ENCODE data around the gene MEF2B.
"Not testable (repeated sequence)": the region's sequence is repeated elsewhere in the genome, so short reads cannot be mapped to it uniquely, and the experiment has no call there.

The MEF2B gene

GRCh38 chr19:19106056-19106551 is 64.0 kb downstream of the MEF2B start:
- H3K9me3 ChIP-seq (replicated peaks; ENCODE audit: insufficient read depth, low read length), result no peaks in the 10 kb centered on the region
- H3K9ac ChIP-seq (ENCODE audit: low read length), result no peak overlapping the region
- H3K27ac ChIP-seq (ENCODE audit: low read length), result no peak overlapping the region
- DNase-seq, result no peak
- no peaks in the 10 kb centered on the region for H3K9me2 ChIP-seq (replicated peaks; ENCODE audit: insufficient read depth, low read length)
- no peaks in the 10 kb centered on the region for H3K27me3 ChIP-seq (replicated peaks; ENCODE audit: insufficient read depth, low read length)
- no peaks in the 10 kb centered on the region for H3F3A ChIP-seq (ENCODE audit: insufficient read depth, low read length)
- H3K4me1 ChIP-seq (ENCODE audit: low read length), result no peaks in the 10 kb centered on the region
- no peaks in the 10 kb centered on the region for H4K20me1 ChIP-seq (ENCODE audit: insufficient read depth, low read length)
- TF ChIP-seq EZH2 (optimal IDR thresholded peaks at IDR 0.05; ENCODE audit: low read depth, low read length), result no peak
- TF ChIP-seq EZH2phosphoT487 (IDR thresholded peaks at IDR 0.05; ENCODE audit: low read length), result no peak
- TF ChIP-seq CTCF (IDR thresholded peaks at IDR 0.05; ENCODE audit: low read length), result no peak
- no peaks in the 10 kb centered on the region for H3K36me3 ChIP-seq (replicated peaks; ENCODE audit: insufficient read depth, low read length)
- no peak overlapping the region for H2AFZ ChIP-seq (ENCODE audit: low read length)
- no peaks in the 10 kb centered on the region for H3K79me2 ChIP-seq (ENCODE audit: low read length)
- H3K4me3 ChIP-seq (ENCODE audit: low read length), result no peak overlapping the region
- no peak overlapping the region for H3K4me2 ChIP-seq (ENCODE audit: low read depth, low read length)

GRCh38 chr19:19105365-19106055 is 64.6 kb downstream of the MEF2B start:
- H3K79me2 ChIP-seq (ENCODE audit: low read length), result no peaks in the 10 kb centered on the region
- H3K9ac ChIP-seq (ENCODE audit: low read length), result no peak overlapping the region
- DNase-seq, result no peak
- H3K4me1 ChIP-seq (ENCODE audit: low read length), result no peaks in the 10 kb centered on the region
- no peak overlapping the region for H3K27ac ChIP-seq (ENCODE audit: low read length)
- no peak overlapping the region for H3K4me3 ChIP-seq (ENCODE audit: low read length)
- no peak for TF ChIP-seq CTCF (IDR thresholded peaks at IDR 0.05; ENCODE audit: low read length)
- no peak for TF ChIP-seq EZH2 (optimal IDR thresholded peaks at IDR 0.05; ENCODE audit: low read depth, low read length)
- TF ChIP-seq EZH2phosphoT487 (IDR thresholded peaks at IDR 0.05; ENCODE audit: low read length), result no peak
- no peaks in the 10 kb centered on the region for H3K9me2 ChIP-seq (replicated peaks; ENCODE audit: insufficient read depth, low read length)
- no peaks in the 10 kb centered on the region for H3F3A ChIP-seq (ENCODE audit: insufficient read depth, low read length)
- no peaks in the 10 kb centered on the region for H3K36me3 ChIP-seq (replicated peaks; ENCODE audit: insufficient read depth, low read length)
- H3K27me3 ChIP-seq (replicated peaks; ENCODE audit: insufficient read depth, low read length), result no peaks in the 10 kb centered on the region
- H4K20me1 ChIP-seq (ENCODE audit: insufficient read depth, low read length), result no peaks in the 10 kb centered on the region
- no peaks in the 10 kb centered on the region for H3K9me3 ChIP-seq (replicated peaks; ENCODE audit: insufficient read depth, low read length)
- no peak overlapping the region for H3K4me2 ChIP-seq (ENCODE audit: low read depth, low read length)
- no peak overlapping the region for H2AFZ ChIP-seq (ENCODE audit: low read length)

GRCh38 chr19:19103167-19103566 is 66.9 kb downstream of the MEF2B start:
- H3K27ac ChIP-seq (ENCODE audit: low read length), result no peak overlapping the region
- DNase-seq, result no peak
- no peaks in the 10 kb centered on the region for H3K9me2 ChIP-seq (replicated peaks; ENCODE audit: insufficient read depth, low read length)
- H3K4me1 ChIP-seq (ENCODE audit: low read length), result no peaks in the 10 kb centered on the region
- H3K4me3 ChIP-seq (ENCODE audit: low read length), result no peak overlapping the region
- H3K9me3 ChIP-seq (replicated peaks; ENCODE audit: insufficient read depth, low read length), result no peaks in the 10 kb centered on the region
- H3F3A ChIP-seq (ENCODE audit: insufficient read depth, low read length), result no peaks in the 10 kb centered on the region
- H3K27me3 ChIP-seq (replicated peaks; ENCODE audit: insufficient read depth, low read length), result no peaks in the 10 kb centered on the region
- no peak overlapping the region for H3K4me2 ChIP-seq (ENCODE audit: low read depth, low read length)
- no peak overlapping the region for H3K9ac ChIP-seq (ENCODE audit: low read length)
- no peak overlapping the region for H2AFZ ChIP-seq (ENCODE audit: low read length)
- H4K20me1 ChIP-seq (ENCODE audit: insufficient read depth, low read length), result no peaks in the 10 kb centered on the region
- no peak for TF ChIP-seq EZH2phosphoT487 (IDR thresholded peaks at IDR 0.05; ENCODE audit: low read length)
- no peak for TF ChIP-seq EZH2 (optimal IDR thresholded peaks at IDR 0.05; ENCODE audit: low read depth, low read length)
- no peak for TF ChIP-seq CTCF (IDR thresholded peaks at IDR 0.05; ENCODE audit: low read length)
- no peaks in the 10 kb centered on the region for H3K36me3 ChIP-seq (replicated peaks; ENCODE audit: insufficient read depth, low read length)
- H3K79me2 ChIP-seq (ENCODE audit: low read length), result no peaks in the 10 kb centered on the region

- not testable (repeated sequence) for H3K4me2 ChIP-seq (ENCODE audit: low read depth, low read length); H3K9me3 ChIP-seq (replicated peaks; ENCODE audit: insufficient read depth, low read length); H3K4me3 ChIP-seq (ENCODE audit: low read length); H3K9ac ChIP-seq (ENCODE audit: low read length); H4K20me1 ChIP-seq (ENCODE audit: insufficient read depth, low read length); H3K79me2 ChIP-seq (ENCODE audit: low read length); H3K9me2 ChIP-seq (replicated peaks; ENCODE audit: insufficient read depth, low read length); H2AFZ ChIP-seq (ENCODE audit: low read length); H3K27me3 ChIP-seq (replicated peaks; ENCODE audit: insufficient read depth, low read length); H3K4me1 ChIP-seq (ENCODE audit: low read length); H3K36me3 ChIP-seq (replicated peaks; ENCODE audit: insufficient read depth, low read length); H3F3A ChIP-seq (ENCODE audit: insufficient read depth, low read length); DNase-seq; H3K27ac ChIP-seq (ENCODE audit: low read length)
Measured at GRCh38 chr19:19102566-19102965, 67.5 kb downstream of the MEF2B start.

Data from MM.1S (cell line).